Measurements from ENCODE around the gene CNTN1. TPM values are rescaled to one million over a fixed set of nuclear protein-coding genes. Genes with fewer than 3 reads are reported as not detected.

CNTN1 gene
- total and polyA plus RNA-seq, 10 of the 15 experiments (the other 5 are each of a cell fraction or from before 2014, with no cell fraction given): 0.06 to 0.14 TPM; not detected in 8

- in situ Hi-C loops (cut with MboI) (no loop called here), intact Hi-C loops (cut with micrococcal nuclease; ENCODE audit: unreplicated experiment) (no loop called here)
- no peaks in the 10 kb centered on the region for H3K36me3 ChIP-seq (ENCODE audit: control insufficient read depth in 2 of 2, insufficient read depth in 2 of 2, low read length in 1 of 2)
- no peak overlapping the region for H3K27ac ChIP-seq (ENCODE audit: control insufficient read depth, insufficient read depth)
- no peak overlapping the region for H3K9ac ChIP-seq (ENCODE audit: control insufficient read depth, insufficient read depth, low read length)
- H3K4me3 ChIP-seq: no peak overlapping the region
- SMC1A ChIA-PET (ENCODE audit: uncharacterized antibody, unreplicated experiment): no interaction called here
- ATAC-seq (no peak), DNase-seq (ENCODE audit: low read depth, low spot score) (no peak), FAIRE-seq (no peak)
- H4K20me1 ChIP-seq (ENCODE audit: control insufficient read depth, insufficient read depth): no peaks in the 10 kb centered on the region
- no TSS peak for BruUV-seq (replicated peaks)
- TF ChIP-seq JUNB (IDR thresholded peaks at IDR 0.05) (no peak), SMARCA5 (IDR thresholded peaks at IDR 0.05) (no peak), TCF12 (IDR thresholded peaks at IDR 0.05; ENCODE audit: low read depth, low read length) (no peak), SIN3A (IDR thresholded peaks at IDR 0.05; ENCODE audit: low read depth, low read length) (no peak), CHD1 (IDR thresholded peaks at IDR 0.05; ENCODE audit: low read depth, low read length) (no peak), PML (IDR thresholded peaks at IDR 0.05; ENCODE audit: low read length) (no peak), SREBF1 (IDR thresholded peaks at IDR 0.05; ENCODE audit: low read length) (no peak), BACH1 (IDR thresholded peaks at IDR 0.05; ENCODE audit: borderline replicate concordance) (no peak), SMAD5 (IDR thresholded peaks at IDR 0.05; ENCODE audit: low read depth) (no peak), CREM (IDR thresholded peaks at IDR 0.05; ENCODE audit: low read depth) (no peak), KDM1A (IDR thresholded peaks at IDR 0.05; ENCODE audit: borderline replicate concordance) (no peak), EZH2 (IDR thresholded peaks at IDR 0.05; ENCODE audit: borderline replicate concordance, control insufficient read depth, low read depth, low read length) (no peak), EED (IDR thresholded peaks at IDR 0.05; ENCODE audit: low read depth) (no peak)
- TF ChIP-seq, protein P1, sequence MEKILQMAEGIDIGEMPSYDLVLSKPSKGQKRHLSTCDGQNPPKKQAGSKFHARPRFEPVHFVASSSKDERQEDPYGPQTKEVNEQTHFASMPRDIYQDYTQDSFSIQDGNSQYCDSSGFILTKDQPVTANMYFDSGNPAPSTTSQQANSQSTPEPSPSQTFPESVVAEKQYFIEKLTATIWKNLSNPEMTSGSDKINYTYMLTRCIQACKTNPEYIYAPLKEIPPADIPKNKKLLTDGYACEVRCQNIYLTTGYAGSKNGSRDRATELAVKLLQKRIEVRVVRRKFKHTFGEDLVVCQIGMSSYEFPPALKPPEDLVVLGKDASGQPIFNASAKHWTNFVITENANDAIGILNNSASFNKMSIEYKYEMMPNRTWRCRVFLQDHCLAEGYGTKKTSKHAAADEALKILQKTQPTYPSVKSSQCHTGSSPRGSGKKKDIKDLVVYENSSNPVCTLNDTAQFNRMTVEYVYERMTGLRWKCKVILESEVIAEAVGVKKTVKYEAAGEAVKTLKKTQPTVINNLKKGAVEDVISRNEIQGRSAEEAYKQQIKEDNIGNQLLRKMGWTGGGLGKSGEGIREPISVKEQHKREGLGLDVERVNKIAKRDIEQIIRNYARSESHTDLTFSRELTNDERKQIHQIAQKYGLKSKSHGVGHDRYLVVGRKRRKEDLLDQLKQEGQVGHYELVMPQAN (conservative IDR thresholded peaks at IDR 0.05): no peak
- TF ChIP-seq, protein P2, sequence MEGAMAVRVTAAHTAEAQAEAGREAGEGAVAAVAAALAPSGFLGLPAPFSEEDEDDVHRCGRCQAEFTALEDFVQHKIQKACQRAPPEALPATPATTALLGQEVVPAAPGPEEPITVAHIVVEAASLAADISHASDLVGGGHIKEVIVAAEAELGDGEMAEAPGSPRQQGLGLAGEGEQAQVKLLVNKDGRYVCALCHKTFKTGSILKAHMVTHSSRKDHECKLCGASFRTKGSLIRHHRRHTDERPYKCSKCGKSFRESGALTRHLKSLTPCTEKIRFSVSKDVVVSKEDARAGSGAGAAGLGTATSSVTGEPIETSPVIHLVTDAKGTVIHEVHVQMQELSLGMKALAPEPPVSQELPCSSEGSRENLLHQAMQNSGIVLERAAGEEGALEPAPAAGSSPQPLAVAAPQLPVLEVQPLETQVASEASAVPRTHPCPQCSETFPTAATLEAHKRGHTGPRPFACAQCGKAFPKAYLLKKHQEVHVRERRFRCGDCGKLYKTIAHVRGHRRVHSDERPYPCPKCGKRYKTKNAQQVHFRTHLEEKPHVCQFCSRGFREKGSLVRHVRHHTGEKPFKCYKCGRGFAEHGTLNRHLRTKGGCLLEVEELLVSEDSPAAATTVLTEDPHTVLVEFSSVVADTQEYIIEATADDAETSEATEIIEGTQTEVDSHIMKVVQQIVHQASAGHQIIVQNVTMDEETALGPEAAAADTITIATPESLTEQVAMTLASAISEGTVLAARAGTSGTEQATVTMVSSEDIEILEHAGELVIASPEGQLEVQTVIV (IDR thresholded peaks at IDR 0.05; ENCODE audit: borderline replicate concordance, partially characterized antibody): no peak
- TF ChIP-seq, protein P3, sequence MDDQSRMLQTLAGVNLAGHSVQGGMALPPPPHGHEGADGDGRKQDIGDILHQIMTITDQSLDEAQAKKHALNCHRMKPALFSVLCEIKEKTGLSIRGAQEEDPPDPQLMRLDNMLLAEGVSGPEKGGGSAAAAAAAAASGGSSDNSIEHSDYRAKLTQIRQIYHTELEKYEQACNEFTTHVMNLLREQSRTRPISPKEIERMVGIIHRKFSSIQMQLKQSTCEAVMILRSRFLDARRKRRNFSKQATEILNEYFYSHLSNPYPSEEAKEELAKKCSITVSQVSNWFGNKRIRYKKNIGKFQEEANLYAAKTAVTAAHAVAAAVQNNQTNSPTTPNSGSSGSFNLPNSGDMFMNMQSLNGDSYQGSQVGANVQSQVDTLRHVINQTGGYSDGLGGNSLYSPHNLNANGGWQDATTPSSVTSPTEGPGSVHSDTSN (IDR thresholded peaks at IDR 0.05; ENCODE audit: insufficient replicate concordance, low read depth, low read length): no peak
- no peak overlapping the region for H2AFZ ChIP-seq (ENCODE audit: control insufficient read depth, low read depth, low read length)
- RAD21 ChIA-PET (ENCODE audit: unreplicated experiment): no interaction called here
- WGBS (ENCODE audit: insufficient coverage, insufficient replicate concordance, low lambda C conversion rate, missing lambda C conversion rate): 23% methylated on average over 1 of the region's 1 CpG
- POLR2A ChIA-PET: no interaction called here
- H3K4me1 ChIP-seq (ENCODE audit: control insufficient read depth, insufficient read depth, low read length): peaks cover 4% of the 10 kb centered on the region
- H3K9me3 ChIP-seq (replicated peaks; ENCODE audit: control insufficient read depth, insufficient read depth, low read length): no peaks in the 10 kb centered on the region
- H3K27me3 ChIP-seq (replicated peaks in 1 of 2; ENCODE audit: control insufficient read depth in 2 of 2, insufficient read depth in 2 of 2, low read length in 1 of 2): no peaks in the 10 kb centered on the region
- H3K79me2 ChIP-seq (ENCODE audit: control insufficient read depth, insufficient read depth, low read length): no peaks in the 10 kb centered on the region
- CTCF ChIA-PET: no interaction called here
- H3K4me2 ChIP-seq (ENCODE audit: control insufficient read depth, insufficient read depth): no peak overlapping the region
Measured at GRCh38 chr12:40714636-40715035, 22.4 kb downstream of the CNTN1 start.
